ENCODE results near the gene ERI3.

DNA sequence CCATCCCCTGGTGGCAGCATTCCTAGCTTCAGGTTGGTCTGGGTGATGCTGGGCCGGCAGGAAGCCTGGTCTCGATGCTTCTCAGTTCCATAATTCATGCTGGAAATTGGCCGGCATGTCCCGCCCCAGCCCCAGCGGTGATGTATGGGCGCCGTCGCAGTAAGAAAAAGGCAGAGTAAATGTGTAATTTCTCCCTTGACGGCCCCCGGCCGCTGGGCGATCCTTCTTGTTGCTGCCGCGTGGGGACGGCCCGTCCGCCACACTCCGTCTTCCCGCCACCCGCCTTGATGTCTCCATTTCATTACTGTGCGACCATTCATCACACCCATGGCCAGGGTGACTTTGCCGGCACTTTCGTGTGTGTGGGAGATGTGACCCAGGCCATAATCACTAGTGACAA lies 133.3 kb downstream of the ERI3 start:
- TF ChIP-seq EZH2phosphoT487 (IDR thresholded peaks at IDR 0.05; ENCODE audit: borderline replicate concordance), result no peak
- no peak for TF ChIP-seq CTCF (conservative IDR thresholded peaks at IDR 0.05; ENCODE audit: low read length)
